ENCODE measurements around the gene NOS3. TPM values are rescaled to one million over a fixed set of nuclear protein-coding genes. Genes with fewer than 3 reads are reported as not detected.

The NOS3 gene
- total and polyA plus RNA-seq, 9 of the 15 experiments (the other 6 are each of a cell fraction or from before 2014, with no cell fraction given): 1.1 to 121 (median 23.6) TPM

GRCh38 chr7:151058781-151059366 lies 68.1 kb downstream of the NOS3 start (continued):
- TF ChIP-seq ZBTB40 (IDR thresholded peaks at IDR 0.05) (peak; percentile 61), ZBTB40 (CRISPR knock-in tag; IDR thresholded peaks at IDR 0.05) (no peak), ERF (CRISPR knock-in tag; IDR thresholded peaks at IDR 0.05) (0 out of 2 replicates have a peak, but pooled peaks have one; percentile 5), SMAD3 (CRISPR knock-in tag; conservative IDR thresholded peaks at IDR 0.05) (no peak), TRIM25 (IDR thresholded peaks at IDR 0.05; ENCODE audit: borderline replicate concordance) (0 out of 2 replicates have a peak, but pooled peaks have one; percentile 27), GATAD2B (IDR thresholded peaks at IDR 0.05; ENCODE audit: borderline replicate concordance) (no peak), U2AF2 (optimal IDR thresholded peaks at IDR 0.05; ENCODE audit: low read depth, low read length) (no peak), KDM5B (IDR thresholded peaks at IDR 0.05; ENCODE audit: insufficient replicate concordance, low read depth, low read length) (peak; percentile 57), ARID2 (IDR thresholded peaks at IDR 0.05) (no peak), ZNF780A (CRISPR knock-in tag; IDR thresholded peaks at IDR 0.05) (peak; percentile 46; the same call in 1 of the 2 replicates)
- TF ChIP-seq, protein P1, sequence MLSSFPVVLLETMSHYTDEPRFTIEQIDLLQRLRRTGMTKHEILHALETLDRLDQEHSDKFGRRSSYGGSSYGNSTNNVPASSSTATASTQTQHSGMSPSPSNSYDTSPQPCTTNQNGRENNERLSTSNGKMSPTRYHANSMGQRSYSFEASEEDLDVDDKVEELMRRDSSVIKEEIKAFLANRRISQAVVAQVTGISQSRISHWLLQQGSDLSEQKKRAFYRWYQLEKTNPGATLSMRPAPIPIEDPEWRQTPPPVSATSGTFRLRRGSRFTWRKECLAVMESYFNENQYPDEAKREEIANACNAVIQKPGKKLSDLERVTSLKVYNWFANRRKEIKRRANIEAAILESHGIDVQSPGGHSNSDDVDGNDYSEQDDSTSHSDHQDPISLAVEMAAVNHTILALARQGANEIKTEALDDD (IDR thresholded peaks at IDR 0.05): no peak
- TF ChIP-seq, protein P2, sequence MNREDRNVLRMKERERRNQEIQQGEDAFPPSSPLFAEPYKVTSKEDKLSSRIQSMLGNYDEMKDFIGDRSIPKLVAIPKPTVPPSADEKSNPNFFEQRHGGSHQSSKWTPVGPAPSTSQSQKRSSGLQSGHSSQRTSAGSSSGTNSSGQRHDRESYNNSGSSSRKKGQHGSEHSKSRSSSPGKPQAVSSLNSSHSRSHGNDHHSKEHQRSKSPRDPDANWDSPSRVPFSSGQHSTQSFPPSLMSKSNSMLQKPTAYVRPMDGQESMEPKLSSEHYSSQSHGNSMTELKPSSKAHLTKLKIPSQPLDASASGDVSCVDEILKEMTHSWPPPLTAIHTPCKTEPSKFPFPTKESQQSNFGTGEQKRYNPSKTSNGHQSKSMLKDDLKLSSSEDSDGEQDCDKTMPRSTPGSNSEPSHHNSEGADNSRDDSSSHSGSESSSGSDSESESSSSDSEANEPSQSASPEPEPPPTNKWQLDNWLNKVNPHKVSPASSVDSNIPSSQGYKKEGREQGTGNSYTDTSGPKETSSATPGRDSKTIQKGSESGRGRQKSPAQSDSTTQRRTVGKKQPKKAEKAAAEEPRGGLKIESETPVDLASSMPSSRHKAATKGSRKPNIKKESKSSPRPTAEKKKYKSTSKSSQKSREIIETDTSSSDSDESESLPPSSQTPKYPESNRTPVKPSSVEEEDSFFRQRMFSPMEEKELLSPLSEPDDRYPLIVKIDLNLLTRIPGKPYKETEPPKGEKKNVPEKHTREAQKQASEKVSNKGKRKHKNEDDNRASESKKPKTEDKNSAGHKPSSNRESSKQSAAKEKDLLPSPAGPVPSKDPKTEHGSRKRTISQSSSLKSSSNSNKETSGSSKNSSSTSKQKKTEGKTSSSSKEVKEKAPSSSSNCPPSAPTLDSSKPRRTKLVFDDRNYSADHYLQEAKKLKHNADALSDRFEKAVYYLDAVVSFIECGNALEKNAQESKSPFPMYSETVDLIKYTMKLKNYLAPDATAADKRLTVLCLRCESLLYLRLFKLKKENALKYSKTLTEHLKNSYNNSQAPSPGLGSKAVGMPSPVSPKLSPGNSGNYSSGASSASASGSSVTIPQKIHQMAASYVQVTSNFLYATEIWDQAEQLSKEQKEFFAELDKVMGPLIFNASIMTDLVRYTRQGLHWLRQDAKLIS (CRISPR knock-in tag; IDR thresholded peaks at IDR 0.05): peak; percentile 63; the same call in 1 of the 2 replicates

Data from K562 (cell line).